GM10266 (cell line): Measurements from ENCODE around the gene FASTK.

Experiments used
- DNase-seq: peaks from one replicate; pipeline ENCODE4 v3.0.0; 2012; ENCODE audit errors: extremely low spot score
- TF ChIP-seq, protein P1 (sequence below): IDR thresholded peaks from 2 replicates; pipeline ENCODE4 v1.5.1; 2012; ENCODE audit warnings: mild to moderate bottlenecking, low read depth; ENCODE audit not compliant: control insufficient read depth, insufficient read depth; ENCODE audit errors: missing control alignments

Gene FASTK

DNA sequence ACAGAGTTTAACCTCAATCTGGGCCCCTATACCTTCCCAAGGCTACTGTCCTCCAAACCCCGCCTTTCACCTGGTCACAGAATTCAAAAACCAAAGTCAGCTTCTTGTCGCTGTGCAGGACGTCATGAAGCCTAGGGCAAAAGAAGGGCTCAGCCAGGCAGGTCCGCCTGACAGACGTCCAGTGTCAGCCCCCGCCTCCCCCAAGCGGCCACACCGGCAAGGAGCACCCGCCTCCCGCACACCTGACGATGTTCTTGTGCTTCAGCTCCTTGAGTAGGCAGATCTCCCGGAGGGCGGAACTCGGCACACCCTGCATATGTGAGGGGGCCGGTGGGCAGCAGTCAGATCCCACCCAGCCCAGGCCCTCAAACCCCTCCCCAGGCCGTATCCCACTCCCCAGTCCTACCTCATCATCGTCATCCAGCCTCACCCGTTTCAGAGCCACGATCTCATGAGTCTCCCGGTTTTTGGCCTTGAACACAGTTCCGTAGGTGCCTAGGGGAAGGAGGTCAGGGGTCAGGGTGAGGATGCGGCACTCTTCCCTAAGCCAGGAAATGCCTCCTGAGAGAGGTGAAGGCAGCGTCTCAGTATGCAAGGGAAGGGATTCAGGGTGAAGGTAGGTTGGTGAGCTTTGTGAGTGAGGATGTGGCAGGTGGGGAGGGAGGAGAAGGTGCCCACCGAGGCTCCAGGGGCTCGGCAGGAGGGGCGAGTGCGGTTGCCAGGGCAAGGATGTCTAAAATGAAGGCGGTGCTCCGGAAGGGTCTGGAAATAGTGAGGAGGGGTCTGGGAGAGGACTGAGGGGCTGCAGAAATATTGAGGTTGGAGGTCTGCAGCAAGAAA lies 23.7 kb downstream of the FASTK start:
- TF ChIP-seq, protein P1, sequence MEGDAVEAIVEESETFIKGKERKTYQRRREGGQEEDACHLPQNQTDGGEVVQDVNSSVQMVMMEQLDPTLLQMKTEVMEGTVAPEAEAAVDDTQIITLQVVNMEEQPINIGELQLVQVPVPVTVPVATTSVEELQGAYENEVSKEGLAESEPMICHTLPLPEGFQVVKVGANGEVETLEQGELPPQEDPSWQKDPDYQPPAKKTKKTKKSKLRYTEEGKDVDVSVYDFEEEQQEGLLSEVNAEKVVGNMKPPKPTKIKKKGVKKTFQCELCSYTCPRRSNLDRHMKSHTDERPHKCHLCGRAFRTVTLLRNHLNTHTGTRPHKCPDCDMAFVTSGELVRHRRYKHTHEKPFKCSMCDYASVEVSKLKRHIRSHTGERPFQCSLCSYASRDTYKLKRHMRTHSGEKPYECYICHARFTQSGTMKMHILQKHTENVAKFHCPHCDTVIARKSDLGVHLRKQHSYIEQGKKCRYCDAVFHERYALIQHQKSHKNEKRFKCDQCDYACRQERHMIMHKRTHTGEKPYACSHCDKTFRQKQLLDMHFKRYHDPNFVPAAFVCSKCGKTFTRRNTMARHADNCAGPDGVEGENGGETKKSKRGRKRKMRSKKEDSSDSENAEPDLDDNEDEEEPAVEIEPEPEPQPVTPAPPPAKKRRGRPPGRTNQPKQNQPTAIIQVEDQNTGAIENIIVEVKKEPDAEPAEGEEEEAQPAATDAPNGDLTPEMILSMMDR = no peak
- DNase-seq = no peak

DNA sequence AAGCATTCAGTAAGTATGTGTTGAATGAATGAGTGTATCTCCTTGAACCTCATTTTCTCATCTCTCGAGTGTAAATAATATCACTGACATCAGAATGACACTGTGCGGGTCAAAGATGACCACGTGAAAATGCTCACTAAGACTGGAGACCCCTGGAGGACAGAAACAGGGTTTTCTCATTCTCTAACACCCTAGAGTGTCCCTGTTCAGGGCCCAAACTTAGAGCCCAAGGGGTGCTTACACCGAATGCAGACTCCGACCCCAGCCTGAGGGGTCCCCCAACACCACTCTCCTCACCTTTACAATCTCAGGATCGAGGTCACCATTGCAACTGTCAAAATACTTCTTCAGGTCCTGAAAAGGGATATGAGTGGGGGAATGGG lies 24.3 kb downstream of the FASTK start:
- no peak for DNase-seq
- TF ChIP-seq, protein P1 = no peak

DNA sequence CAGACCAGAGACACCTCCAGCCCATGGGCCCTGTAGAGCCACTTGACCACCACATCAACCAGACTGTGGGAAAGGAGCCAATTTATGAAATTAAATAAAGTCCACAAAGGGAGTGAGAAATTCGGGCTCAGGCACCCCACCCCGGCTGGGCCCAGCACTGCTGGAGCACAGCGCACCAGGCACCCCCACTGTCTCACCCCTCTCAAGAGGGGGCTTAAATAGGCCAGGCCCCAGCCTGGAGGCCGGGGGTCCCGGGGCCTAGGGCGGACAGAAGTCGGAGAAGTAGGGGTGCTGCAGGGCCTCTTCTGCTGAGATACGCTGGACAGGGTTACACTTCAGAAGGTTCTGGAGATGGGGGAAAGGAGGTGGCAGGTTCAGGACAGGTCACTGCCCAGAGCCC lies 26.9 kb downstream of the FASTK start:
- TF ChIP-seq, protein P1 = no peak
- no peak for DNase-seq

DNA sequence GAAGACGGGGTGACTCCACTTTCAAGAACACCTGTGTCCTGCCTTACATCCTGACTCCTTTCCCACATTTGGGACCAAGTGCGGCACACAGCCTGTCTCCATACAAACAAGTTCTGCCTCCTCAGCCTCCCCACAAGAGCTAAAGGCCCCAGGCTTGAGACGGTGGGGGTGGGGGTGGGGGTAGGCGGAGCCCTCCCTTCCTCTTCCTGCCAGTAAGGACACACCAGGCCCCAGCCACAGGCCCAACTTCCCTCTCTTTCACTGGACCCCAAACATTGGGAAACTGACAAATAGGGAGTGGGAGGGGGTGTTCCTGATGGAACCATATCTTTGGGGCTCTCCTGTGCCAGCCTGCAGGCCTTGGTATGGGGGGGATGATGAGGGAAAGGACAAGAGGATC lies 27.5 kb downstream of the FASTK start:
- TF ChIP-seq, protein P1 = no peak
- DNase-seq = no peak

DNA sequence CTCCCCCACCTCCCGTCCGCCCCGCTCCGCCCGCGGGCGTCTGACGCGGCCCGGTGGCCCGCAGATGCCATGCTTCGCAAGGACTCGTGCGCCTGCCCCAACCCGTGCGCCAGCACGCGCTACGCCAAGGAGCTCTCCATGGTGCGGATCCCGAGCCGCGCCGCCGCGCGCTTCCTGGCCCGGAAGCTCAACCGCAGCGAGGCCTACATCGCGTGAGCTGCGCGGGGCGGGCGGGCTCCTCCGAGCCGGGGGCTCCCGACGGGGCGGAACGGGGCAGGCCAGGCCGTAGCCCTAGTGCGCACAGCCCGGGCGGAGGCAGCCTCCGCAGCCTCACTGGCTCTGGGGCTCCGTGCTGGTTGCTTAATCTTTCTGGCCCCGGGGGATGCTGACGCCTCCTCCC lies 29.5 kb downstream of the FASTK start:
- DNase-seq = no peak
- TF ChIP-seq, protein P1 = no peak

DNA sequence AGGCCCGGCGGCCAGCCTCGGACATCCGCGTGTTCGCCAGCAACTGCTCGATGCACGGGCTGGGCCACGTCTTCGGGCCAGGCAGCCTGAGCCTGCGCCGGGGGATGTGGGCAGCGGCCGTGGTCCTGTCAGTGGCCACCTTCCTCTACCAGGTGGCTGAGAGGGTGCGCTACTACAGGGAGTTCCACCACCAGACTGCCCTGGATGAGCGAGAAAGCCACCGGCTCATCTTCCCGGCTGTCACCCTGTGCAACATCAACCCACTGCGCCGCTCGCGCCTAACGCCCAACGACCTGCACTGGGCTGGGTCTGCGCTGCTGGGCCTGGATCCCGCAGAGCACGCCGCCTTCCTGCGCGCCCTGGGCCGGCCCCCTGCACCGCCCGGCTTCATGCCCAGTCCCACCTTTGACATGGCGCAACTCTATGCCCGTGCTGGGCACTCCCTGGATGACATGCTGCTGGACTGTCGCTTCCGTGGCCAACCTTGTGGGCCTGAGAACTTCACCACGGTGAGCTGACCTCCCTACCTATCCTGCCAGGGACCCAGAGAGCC lies 31.6 kb downstream of the FASTK start:
- TF ChIP-seq, protein P1 = no peak
- no peak for DNase-seq

DNA sequence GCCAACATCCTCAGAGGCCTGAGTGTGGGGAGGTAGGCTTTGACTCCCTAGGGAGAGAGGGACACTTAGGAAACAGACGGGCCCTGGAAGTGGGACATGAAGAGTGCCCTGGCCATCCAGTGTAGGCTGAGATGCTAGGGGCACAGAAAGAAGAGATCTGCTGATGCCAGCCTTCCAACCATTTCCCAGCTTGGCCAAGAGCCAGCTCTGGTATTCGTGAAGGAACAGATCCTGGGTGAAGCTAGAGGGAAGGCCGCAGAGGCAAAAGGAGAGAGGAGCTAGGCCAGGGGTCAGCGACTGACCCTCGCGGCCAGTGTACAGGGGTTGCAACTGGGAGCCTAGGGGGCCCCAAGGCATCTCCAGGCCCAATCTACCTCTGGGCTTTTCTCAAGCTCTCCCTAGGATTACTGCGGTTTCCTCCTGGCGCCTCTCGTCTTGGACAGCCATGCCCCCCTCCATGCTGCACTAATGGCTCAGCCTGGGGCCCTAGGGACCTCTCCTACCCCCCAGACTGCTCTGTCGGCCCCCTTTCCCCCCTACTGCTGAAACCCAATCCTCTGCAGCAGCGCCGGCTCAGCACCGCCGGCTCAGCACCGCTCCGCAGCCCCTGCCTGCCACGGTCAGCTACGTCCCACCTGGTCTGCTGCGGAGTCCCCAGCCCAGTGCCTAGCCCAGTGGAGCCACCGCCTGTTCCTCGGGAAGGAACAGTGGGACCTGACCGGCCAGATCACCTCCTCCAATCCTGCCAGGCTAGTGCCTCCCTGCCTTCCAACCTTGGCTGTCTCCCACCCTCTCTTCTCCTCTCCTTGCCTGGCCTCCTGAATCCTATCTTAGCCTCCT lies 32.4 kb downstream of the FASTK start, which contains the start of gene ASIC3:
Gene ASIC3, plus strand, starts transcription at position 556 of the 840 bp plus-strand sequence. CDS start 355 bp downstream, outside the sequence.
- TF ChIP-seq, protein P1 = no peak
- no peak for DNase-seq
